G401 (cell line): ENCODE data around the gene POLR2H. TPM values are rescaled to one million over a fixed set of nuclear protein-coding genes. Genes with fewer than 3 reads are reported as not detected.
"Not testable (repeated sequence)": the region's sequence is repeated elsewhere in the genome, so short reads cannot be mapped to it uniquely, and the experiment has no call there.

Experiments used
- DNase-seq: peaks from one replicate; pipeline ENCODE4 v3.0.0-alpha.2; 2015; ENCODE audit warnings: low spot score
- in situ Hi-C: cut with HindIII; loops from 2 replicates; pipeline ENCODE4 v1.10.0; 2016; ENCODE audit warnings: low sequenced_read_pairs, mixed read lengths
- total RNA-seq: library from RNA; depleted of rRNA; stranded (reverse); fragments of >200 nt; shearing (Covaris generic); gene quantifications from 2 replicates; pipeline ENCODE4 v1.2.3, GENCODE V29; 2014

Gene POLR2H
- total RNA-seq, 1 experiment from 2014 or later = 136 TPM

DNA sequence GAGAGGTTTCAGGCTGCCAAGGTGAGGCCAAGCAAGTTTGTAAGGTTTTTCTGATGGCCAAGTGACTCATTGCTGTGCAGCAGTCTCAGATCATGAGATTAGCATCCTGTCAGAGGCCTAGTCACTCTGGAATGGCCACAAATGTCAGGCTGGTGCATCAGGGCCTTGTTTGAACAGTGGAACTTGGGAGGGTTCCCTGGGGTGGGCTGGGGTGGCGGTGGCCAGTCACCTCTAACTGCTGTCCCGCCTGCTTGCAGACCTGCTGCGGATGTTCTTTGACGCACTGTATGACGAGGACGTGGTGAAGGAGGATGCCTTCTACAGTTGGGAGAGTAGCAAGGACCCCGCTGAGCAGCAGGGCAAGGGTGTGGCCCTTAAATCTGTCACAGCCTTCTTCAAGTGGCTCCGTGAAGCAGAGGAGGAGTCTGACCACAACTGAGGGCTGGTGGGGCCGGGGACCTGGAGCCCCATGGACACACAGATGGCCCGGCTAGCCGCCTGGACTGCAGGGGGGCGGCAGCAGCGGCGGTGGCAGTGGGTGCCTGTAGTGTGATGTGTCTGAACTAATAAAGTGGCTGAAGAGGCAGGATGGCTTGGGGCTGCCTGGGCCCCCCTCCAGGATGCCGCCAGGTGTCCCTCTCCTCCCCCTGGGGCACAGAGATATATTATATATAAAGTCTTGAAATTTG is 26.9 kb upstream of the POLR2H start:
- DNase-seq = no peak
- in situ Hi-C loops = no loop called here

GRCh38 chr3:184335291-184335660 is 26.2 kb upstream of the POLR2H start:
- no peak for DNase-seq
- in situ Hi-C loops = no loop called here

DNA sequence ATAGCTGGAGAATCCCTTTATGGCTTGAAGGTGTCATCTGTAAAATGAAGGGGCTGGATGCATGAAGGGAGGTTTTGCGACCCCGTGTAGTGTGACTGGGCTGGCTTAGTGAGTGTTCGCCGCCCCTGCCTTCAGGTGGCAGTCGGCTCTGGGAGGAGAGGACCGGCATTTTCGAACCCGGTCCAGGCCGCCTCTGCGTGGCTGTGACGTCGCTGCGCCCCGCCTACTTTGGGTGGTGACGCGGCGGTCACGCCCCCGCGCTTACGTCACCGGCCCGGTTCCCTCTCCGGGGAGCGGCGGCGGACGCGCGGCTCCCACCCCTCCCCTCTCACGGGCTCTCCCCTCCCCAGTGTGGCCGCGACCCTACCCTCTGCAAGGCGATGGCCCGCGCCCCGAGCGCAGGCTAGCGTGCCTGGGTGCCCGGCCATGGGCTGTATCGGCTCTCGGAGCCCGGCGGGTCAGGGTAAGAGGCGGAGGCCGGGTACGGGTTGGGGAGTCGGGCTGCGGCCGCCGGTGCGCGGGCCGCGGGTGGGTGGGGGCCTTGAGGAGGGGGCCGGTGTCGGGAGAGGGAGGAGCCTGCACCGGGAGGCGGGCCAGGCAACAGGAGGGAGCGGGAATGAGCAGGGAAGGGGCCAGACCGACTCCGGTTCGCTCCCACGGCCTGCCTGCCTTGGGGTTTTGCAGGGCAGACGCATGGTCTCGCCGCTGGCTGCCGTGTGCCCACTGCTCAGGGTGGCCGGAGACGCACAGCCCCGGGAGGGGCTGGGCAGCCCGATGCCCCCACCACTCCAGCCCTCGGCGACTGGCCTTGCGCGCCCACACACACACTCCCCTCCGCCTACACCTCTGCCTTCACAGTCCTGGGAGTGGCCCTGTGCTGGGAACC is 25.6 kb upstream of the POLR2H start:
- in situ Hi-C loops = no loop called here
- DNase-seq = peak; percentile 84

- in situ Hi-C loops = no loop called here
- DNase-seq = peak; percentile 91
Observed at GRCh38 chr3:184336547-184337398, 24.7 kb upstream of the POLR2H start.

DNA sequence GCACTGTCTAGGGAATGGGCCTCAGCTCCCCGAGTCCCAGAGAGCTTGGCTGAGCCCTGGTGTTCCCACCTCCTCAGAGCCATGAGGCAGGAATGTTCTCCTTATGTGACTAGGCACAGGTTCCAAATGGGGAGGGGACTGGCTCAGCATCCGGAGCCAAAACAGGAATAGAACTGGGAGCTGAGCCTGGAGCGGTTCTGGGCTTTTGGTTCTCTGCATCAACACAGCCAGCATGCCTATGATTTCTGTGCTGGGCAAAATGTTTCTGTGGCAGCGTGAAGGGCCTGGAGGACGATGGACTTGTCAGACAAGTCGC is 24.2 kb upstream of the POLR2H start, which contains the start of gene FAM131A:
TSS of gene FAM131A (plus strand) at position 202 of the 316 bp plus-strand sequence. CDS start at position 233, 31 bp downstream.
- in situ Hi-C loops = no loop called here
- peak; percentile 88 for DNase-seq

DNA sequence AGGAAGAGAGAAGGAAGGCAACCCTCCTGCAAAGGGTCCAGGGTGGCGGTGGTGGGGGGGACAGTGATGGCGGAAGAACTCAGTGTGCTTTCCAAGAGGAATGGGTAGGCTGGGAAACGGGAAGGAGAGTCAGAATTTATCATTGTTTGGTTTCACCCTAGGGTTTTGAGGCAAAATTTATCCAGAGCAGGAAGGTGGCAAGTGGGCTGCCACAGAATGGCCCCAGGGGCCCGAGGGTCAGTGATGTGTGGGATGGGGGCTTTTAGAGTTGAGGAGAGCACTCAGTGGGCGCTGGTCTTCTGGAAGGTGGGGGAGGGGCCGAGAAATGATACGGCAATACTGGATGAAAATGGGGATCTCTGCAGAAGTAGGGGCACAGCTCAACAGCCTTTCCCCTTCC is 23.5 kb upstream of the POLR2H start:
- DNase-seq = no peak
- in situ Hi-C loops = no loop called here

DNA sequence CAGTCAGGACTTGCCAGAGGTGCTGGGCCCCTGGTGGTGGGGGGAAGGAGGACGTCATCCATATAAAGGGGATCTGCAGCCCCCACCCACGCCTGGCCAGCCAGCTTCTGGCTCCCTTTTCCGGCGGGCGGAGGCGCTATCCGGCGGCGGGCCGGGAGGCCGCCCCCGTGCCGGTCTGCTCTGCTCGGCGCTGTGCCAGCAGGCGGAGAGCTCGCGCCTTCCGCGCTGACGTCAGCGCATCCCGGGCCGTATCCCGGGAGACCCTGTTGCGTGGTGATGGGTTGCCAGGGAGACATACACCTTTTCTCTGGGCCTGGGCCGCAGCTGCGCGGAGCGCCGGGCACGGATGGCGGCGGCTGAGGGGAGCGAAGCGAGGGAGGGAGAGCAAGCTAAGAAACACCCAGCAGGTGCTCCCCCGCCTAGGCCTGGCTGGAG is 23.0 kb upstream of the POLR2H start:
- peak; percentile 87 for DNase-seq
- in situ Hi-C loops = no loop called here

DNA sequence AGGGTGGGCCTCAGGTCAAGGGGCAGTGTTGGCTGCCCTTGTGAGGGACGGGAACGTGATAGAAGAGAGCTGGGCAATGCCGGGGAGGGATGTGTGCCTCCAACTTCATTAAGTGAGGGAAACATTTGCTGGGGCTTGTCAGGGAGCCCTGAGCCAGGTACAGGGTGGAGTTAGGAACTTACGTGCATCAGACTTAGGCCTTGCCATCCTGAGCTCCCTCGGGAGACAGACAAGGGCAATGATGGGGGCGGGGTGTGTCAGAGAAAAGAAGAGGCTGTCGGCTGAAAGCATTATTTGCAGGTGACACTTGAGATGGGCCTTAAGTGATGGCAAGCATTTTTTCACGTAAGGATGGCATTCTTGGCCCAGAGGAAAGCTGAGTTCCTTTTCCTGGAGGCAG is 22.5 kb upstream of the POLR2H start:
- DNase-seq = peak; percentile 49
- in situ Hi-C loops = no loop called here

DNA sequence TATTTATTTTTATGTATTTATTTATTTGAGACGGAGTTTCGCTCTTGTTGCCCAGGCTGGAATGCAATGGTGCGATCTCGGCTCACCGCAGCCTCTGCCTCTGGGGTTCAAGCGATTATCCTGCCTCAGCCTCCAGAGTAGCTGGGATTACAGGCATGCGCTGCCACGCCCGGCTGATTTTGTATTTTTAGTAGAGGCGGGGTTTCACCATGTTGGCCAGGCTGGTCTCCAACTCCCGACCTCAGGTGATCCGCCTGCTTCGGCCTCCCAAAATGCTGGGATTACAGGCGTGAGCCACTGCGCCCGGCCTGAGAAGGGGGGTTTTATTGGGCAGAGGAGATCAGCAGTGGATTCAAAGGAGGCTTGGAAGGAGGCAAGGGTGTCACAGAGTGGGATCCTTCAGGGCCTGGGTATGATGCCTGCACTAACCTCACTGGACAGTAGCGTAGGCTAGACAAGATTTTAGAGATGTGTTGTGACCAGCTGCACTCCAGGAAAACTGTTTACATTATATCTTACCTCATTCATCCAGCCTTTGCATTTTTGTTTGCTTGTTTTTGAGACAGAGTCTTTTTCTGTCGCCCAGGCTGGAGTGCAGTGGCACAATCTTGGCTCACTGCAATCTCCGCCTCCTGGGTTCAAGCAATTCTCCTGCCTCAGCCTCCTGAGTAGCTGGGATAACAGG is 21.9 kb upstream of the POLR2H start:
- DNase-seq = peak; percentile 54
- in situ Hi-C loops = not testable (repeated sequence)

DNA sequence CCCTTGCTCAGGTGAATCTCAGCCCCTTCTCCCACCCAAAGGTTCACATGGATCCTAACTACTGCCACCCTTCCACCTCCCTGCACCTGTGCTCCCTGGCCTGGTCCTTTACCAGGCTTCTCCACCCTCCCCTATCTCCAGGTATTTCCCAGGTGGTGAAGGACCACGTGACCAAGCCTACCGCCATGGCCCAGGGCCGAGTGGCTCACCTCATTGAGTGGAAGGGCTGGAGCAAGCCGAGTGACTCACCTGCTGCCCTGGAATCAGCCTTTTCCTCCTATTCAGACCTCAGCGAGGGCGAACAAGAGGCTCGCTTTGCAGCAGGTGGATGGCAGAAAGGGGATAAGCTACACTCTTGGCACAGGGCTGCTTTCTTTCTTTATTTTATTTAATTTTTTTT is 19.6 kb upstream of the POLR2H start:
- DNase-seq = no peak
- in situ Hi-C loops = no loop called here

GRCh38 chr3:184343200-184343876 is 18.2 kb upstream of the POLR2H start:
- DNase-seq = no peak
- in situ Hi-C loops = no loop called here

DNA sequence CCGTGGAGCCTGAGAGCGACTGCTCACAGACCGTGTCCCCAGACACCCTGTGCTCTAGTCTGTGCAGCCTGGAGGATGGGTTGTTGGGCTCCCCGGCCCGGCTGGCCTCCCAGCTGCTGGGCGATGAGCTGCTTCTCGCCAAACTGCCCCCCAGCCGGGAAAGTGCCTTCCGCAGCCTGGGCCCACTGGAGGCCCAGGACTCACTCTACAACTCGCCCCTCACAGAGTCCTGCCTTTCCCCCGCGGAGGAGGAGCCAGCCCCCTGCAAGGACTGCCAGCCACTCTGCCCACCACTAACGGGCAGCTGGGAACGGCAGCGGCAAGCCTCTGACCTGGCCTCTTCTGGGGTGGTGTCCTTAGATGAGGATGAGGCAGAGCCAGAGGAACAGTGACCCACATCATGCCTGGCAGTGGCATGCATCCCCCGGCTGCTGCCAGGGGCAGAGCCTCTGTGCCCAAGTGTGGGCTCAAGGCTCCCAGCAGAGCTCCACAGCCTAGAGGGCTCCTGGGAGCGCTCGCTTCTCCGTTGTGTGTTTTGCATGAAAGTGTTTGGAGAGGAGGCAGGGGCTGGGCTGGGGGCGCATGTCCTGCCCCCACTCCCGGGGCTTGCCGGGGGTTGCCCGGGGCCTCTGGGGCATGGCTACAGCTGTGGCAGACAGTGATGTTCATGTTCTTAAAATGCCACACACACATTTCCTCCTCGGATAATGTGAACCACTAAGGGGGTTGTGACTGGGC is 16.8 kb upstream of the POLR2H start:
- no peak for DNase-seq
- in situ Hi-C loops = no loop called here

- DNase-seq = peak; percentile 97
- in situ Hi-C loops = no loop called here
Observed at GRCh38 chr3:184345317-184346144, 16.0 kb upstream of the POLR2H start.

- in situ Hi-C loops = no loop called here
- no peak for DNase-seq
Observed at GRCh38 chr3:184346480-184347190, 14.9 kb upstream of the POLR2H start.

GRCh38 chr3:184347321-184348056 is 14.0 kb upstream of the POLR2H start:
- in situ Hi-C loops = no loop called here
- no peak for DNase-seq

GRCh38 chr3:184348057-184348382 is 13.5 kb upstream of the POLR2H start:
- in situ Hi-C loops = no loop called here
- no peak for DNase-seq
